Activated naive CD4-positive, alpha-beta T cell treated with anti-CD3 and anti-CD28 coated beads, Interleukin-2, amount 50 U/mL, for 72 hours (primary cell): ENCODE measurements around the gene LRP1B. TPM values are rescaled to one million over a fixed set of nuclear protein-coding genes. Genes with fewer than 3 reads are reported as not detected.

Experiments
- ATAC-seq, 2 donors: fragments of 150-1000 bp; cut with Tn5 transposase; 2 replicates each; pipeline ENCODE4 v1.10.0; 2021; ENCODE audit warnings: mild to moderate bottlenecking in 2 of 2, moderate library complexity in 2 of 2
- DNase-seq, 2 donors: peaks; one replicate each; pipeline ENCODE4 v3.0.0; 2021 to 2022; ENCODE audit warnings: low spot score in 2 of 2
- H3K27ac Mint-ChIP-seq, 2 donors: one replicate each; pipeline ENCODE4 v1.8.0; 2022; ENCODE audit warnings: mild to moderate bottlenecking in 2 of 2, mixed read lengths in 2 of 2
- H3K36me3 Mint-ChIP-seq, 2 donors: one replicate each; pipeline ENCODE4 v1.8.0; 2022; ENCODE audit warnings: mixed read lengths in 2 of 2
- H3K9me3 Mint-ChIP-seq, 2 donors: one replicate each; pipeline ENCODE4 v1.8.0; 2022; ENCODE audit warnings: mixed read lengths in 2 of 2
- total RNA-seq, 2 donors: library from RNA; stranded (reverse); gene quantifications; one replicate each; pipeline ENCODE4 v1.2.3, GENCODE V29; 2022

Gene LRP1B
- total RNA-seq: not detected

DNA sequence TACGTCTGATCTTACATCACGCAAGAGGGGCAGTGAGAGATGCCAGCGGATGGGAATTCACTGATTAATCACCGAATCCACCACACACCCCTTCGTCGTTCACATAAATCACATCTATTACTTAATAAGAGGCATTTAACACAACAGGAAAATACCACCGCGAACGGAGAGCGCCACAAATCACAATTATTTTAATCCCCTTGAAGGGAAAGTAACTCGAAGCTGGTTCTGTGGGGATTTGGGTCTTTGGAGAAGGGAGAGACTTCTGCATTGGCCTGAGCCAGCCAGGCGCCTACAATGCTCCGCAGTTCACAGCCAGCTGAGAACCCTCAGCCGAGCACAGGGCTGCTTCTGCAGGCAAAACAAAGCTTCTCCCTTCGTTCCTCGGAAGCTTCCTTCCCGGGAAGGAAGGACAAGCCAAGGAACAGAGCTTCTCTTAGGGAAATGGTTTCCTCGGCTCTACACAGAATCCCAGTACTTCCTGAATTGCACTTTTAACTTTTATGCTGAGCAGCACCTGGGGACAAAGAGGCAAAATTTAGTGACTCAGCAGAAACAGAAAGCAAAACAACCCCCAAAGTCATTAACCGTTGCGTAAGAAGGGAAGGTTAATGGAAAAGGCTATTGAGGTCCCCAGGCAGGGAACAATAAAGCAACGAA lies at the start of gene LRP1B:
LRP1B (minus strand) TSS at position 7 of the 660 bp plus-strand sequence. CDS start 287 bp downstream, outside the sequence.
- peaks cover 5 to 9% of the 10 kb centered on the region in 2 donors for H3K9me3 Mint-ChIP-seq
- no peak for ATAC-seq
- peaks cover 8 to 18% of the 10 kb centered on the region in 2 donors for H3K36me3 Mint-ChIP-seq

DNA sequence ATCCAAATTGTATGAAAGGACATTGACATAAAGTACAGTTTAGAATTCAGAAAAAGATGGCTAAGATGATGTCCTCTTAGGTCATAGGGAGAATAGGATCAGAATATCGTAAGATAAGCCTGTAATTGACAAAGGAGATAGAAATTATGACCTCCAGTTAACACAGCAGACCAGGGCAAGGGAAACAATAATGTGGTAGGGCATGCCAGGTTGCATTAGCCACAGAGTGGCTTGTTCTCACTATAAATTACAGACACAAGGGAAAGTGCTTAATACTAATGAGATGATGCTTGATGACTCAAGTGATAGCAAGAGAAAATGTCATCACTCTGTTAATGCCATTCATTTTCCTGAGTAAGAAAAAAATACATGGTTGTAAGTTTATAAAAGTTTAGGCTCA lies 48.9 kb upstream of the LRP1B start:
- Mint-ChIP-seq H3K27ac (no peak overlapping the region), H3K9me3 (peaks cover 4 to 10% of the 10 kb centered on the region in 2 donors), H3K36me3 (peaks cover 0 to 4% of the 10 kb centered on the region in 2 donors)
- DNase-seq (no peak), ATAC-seq (no peak)

More for the DNA sequence above, at the start of gene LRP1B:
- DNase-seq: no peak
- no peak within 1 kb of the TSS for H3K27ac Mint-ChIP-seq

DNA sequence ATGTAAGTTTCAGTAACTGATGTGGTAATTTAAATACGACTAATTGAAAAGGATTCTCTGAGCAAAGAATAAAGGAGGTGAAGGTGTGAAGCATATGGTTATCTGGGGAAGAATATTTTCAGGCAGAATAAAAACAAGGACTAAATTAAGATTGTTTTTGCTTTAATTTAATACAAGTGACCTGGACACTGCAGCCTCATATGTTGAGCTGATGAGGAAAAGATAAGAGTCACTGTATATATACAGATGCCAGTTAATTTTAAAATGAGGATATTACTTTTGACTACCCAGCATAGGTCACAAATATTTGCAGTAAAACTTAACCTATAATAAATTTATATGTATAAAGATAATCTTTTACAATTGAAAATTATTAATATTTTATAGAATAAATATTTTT lies 47.8 kb upstream of the LRP1B start:
- peaks cover 4 to 10% of the 10 kb centered on the region in 2 donors for H3K9me3 Mint-ChIP-seq
- H3K27ac Mint-ChIP-seq: no peak overlapping the region
- H3K36me3 Mint-ChIP-seq: peaks cover 0 to 4% of the 10 kb centered on the region in 2 donors
- no peak for ATAC-seq
- DNase-seq: no peak

DNA sequence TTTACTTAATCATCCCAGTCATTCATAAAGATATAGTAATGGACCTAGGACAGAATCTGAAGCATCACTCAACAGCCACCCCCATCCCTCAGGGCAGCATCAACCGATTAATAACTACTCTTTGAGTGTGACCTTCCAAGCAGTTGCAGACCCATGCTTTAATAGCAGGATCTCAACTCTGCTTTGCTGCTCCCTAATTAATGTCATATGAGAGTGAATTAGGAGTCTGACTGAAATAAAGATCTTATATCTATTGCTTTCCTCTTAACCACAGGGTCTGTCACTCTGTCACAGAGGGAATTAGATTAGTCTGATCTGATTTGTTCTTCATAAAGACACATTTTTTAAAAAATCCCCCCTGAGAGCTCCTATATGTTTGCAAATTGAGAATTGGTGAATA lies 46.1 kb upstream of the LRP1B start:
- ATAC-seq: no peak
- Mint-ChIP-seq H3K27ac (no peak overlapping the region), H3K36me3 (no peaks in the 10 kb centered on the region), H3K9me3 (peaks cover 0 to 5% of the 10 kb centered on the region in 2 donors)
- no peak for DNase-seq

DNA sequence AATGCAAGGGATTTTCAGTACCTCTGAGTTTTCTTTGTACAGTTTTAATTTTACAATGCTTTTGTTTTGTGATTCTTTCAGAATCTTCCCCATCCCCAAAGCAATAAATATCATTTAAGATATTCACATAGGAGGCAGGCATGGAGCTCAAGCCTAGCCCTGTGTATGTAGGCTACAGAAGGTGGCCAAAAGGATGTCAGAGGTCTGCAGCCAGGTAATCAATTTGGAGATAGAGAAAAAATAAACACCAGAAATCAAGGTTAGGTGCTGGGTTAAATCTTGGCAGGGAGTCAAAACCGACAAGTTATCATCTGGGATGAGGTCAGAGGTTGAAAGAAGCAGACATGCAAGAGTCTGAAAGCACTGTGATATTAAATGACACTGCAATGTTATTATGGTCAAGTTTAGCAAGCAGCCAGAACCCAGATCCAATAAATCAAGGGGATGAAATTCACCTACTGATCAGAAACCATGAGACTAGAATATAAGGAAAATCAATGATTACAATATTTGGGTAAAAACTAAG lies 45.1 kb upstream of the LRP1B start:
- H3K36me3 Mint-ChIP-seq: no peaks in the 10 kb centered on the region
- H3K27ac Mint-ChIP-seq: no peak overlapping the region
- DNase-seq (no peak), ATAC-seq (no peak)
- H3K9me3 Mint-ChIP-seq: peaks cover 0 to 5% of the 10 kb centered on the region in 2 donors

DNA sequence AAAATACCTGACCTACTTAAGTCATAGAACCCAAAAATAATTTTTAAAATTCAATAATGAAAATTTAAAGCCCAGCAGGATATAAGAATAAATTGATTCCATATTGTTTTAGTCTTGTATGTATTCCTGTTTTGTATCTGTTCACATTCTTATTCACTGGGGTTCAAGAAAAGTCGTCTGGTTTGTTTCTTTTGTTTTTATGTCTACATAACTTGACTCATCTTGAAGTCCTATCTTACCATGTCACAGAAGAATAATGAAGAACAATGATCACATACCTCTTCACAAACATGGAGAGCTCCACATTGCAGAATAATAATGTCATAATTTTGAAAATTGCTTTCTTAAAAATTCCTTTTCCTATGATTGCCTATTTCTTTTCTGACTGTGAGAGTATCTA lies 43.4 kb upstream of the LRP1B start:
- no peak overlapping the region for H3K27ac Mint-ChIP-seq
- DNase-seq (no peak), ATAC-seq (no peak)
- H3K9me3 Mint-ChIP-seq: no peaks in the 10 kb centered on the region
- no peaks in the 10 kb centered on the region for H3K36me3 Mint-ChIP-seq

DNA sequence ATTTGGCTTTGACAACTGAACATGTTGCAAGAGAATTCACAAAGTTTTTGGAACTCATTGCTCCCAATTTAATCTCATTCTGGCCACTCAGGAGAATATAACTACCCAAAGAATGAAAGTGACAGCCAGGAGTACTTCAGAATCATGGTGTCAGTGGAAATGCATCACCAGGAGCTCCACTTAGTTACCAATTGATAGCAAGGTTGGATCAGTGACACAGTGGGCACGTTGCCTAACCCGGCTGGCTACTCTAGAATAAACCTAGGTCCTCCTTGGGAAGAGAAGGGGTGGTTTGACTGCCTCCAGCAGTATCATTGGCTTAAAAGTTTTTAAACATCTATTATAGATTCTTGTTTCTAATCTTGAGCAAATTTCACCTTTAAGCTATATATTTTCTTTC lies 40.0 kb upstream of the LRP1B start:
- DNase-seq (no peak), ATAC-seq (no peak)
- H3K36me3 Mint-ChIP-seq: no peaks in the 10 kb centered on the region
- peaks cover 1 to 4% of the 10 kb centered on the region in 2 donors for H3K9me3 Mint-ChIP-seq
- no peak overlapping the region for H3K27ac Mint-ChIP-seq

DNA sequence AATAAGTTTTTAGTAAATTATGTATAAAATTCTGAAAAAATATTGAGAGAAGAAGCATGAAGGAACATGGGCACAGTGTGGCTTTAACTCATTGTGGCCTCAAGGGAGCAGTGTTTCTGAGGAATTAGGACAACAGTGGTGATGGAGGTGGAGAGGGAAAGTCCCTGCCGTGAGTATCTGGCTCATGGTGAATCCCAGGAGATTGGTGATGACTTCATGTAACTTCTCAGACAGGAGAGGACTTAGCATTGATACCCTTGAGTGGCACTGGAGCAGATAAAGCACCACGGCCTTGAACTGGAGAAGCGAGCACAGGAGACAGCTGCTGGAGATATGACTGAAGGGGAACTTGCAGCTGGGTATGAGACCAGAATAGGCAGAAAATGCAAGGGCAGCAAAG lies 35.0 kb upstream of the LRP1B start:
- no peak for DNase-seq
- H3K27ac Mint-ChIP-seq: no peak overlapping the region

DNA sequence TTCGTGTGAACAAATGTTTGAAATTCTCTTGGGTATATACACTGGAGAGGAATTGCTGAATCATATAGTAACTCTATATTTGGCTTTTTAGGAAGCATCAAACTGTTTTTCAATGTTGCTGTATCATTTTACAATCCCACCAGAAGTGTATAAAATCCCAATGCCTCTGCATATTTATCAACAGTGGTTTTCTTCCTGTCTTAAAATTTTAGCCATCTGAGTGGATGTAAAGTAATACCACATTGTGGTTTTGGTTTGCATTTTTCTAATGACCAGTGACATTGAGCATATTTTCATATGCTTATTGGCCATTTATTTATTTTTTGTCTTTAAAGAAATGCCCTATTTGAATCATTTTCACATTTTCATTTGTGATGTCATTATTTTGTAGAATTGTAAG lies 22.8 kb upstream of the LRP1B start:
- ATAC-seq (no peak), DNase-seq (no peak)
- peaks cover 5 to 8% of the 10 kb centered on the region in 2 donors for H3K9me3 Mint-ChIP-seq
- no peak overlapping the region for H3K27ac Mint-ChIP-seq
- H3K36me3 Mint-ChIP-seq: no peaks in the 10 kb centered on the region

More for the DNA sequence above, 35.0 kb upstream of the LRP1B start:
- Mint-ChIP-seq H3K36me3 (no peaks in the 10 kb centered on the region), H3K9me3 (peaks cover 16 to 20% of the 10 kb centered on the region in 2 donors)
- no peak for ATAC-seq

DNA sequence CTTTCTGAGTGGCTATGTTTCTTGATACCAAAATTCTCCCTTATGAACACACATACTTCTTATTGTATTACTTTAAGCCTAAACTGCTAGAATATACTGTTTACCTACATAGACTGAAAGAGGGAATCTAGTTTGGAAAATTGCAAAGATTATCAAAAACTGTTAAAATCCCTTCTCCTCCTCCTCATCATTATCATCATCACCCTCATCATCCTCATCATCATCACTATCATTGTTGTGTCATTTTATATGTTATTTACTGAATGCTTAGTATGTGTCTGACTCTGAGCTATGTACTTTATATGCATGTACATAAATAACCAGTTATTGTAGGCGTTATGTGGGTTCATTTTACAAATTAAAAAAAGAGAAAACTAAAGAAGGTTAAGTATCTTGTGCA lies 19.6 kb upstream of the LRP1B start:
- no peak for DNase-seq

DNA sequence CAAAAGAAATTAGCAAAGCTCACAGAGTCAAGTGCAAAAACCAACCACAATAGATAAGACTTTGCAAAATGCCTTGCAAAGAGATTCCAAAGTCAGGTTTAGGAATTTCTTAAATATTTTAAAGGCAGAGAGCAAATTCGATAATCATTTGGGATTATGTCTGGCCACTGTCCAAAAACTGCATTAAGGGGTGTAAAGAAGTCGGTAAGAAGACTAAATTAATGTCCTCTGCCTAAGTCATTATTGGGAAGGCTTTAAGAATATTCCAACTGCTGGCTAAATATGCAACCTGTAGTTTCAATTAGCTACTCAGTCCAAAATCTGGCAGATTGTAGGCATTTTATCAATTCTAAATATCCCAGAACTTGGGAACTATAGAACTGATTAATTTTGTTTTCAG lies 13.7 kb upstream of the LRP1B start:
- Mint-ChIP-seq H3K27ac (no peak overlapping the region), H3K36me3 (no peaks in the 10 kb centered on the region), H3K9me3 (peaks cover 0 to 3% of the 10 kb centered on the region in 2 donors)
- ATAC-seq (no peak), DNase-seq (no peak)

More for the DNA sequence above, 19.6 kb upstream of the LRP1B start:
- Mint-ChIP-seq H3K36me3 (no peaks in the 10 kb centered on the region), H3K27ac (no peak overlapping the region), H3K9me3 (peaks cover 5 to 12% of the 10 kb centered on the region in 2 donors)
- ATAC-seq: no peak

DNA sequence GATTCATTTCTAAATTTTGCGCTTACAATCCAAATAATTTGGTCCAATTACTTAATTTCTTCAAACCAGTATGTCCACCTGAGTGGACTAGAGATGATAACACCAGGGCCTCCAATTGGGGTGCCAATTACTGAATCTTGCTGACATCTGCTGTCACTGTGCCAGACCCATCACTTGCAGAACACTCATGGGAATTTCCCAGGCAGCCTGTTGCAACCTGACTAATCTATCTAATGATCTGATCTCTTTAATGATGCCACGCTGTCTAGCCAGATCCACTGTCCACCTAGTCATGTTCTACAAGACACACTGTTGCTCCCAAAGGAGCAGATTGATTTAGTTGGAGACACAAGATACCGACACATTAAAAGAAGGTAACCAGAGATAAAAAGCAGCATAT lies 11.8 kb upstream of the LRP1B start:
- H3K27ac Mint-ChIP-seq: no peak overlapping the region
- no peaks in the 10 kb centered on the region for H3K36me3 Mint-ChIP-seq
- peaks cover 0 to 3% of the 10 kb centered on the region in 2 donors for H3K9me3 Mint-ChIP-seq
- ATAC-seq (no peak), DNase-seq (no peak)

DNA sequence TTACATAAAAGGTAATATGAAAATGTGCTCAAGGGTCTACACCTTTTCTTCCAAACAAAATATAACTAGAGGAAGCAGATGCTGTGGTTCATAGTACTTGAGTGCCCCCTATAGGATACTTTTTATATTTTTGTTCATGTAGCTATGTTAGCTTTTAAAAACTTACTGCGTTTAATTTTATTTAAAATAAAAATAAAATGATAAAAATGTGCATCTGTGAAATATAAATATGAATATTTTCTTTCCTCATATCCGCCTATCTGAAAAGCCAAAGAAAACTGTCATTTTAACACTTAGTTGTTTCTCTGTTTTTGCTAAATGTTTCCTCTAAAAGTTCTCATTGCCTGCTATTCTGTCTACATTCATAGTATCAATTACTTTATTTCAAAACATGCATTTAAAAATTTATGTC lies 9.6 kb upstream of the LRP1B start:
- ATAC-seq: no peak
- H3K27ac Mint-ChIP-seq: no peak overlapping the region
- no peaks in the 10 kb centered on the region for H3K36me3 Mint-ChIP-seq
- no peak for DNase-seq
- peaks cover 0 to 3% of the 10 kb centered on the region in 2 donors for H3K9me3 Mint-ChIP-seq

DNA sequence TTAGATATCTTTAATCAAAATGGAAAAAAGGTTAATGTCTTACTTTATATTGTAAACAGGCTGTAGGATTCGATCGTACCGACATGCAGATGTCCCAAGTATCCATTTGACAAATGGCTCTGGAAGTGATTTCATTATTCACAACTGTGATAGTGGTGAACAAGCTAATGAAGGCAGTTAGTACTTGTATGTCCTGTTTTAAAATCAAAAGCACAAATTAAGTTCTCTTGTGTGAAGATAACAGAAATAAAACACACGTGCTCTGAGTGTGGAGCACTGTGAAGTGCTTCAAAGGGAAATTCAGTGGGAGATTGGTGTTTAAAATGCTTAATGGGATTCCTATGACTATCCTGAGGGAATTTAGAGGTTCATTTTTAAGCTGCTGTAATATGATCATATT lies 8.6 kb upstream of the LRP1B start:
- Mint-ChIP-seq H3K36me3 (no peaks in the 10 kb centered on the region), H3K27ac (no peak overlapping the region), H3K9me3 (peaks cover 0 to 8% of the 10 kb centered on the region in 2 donors)
- no peak for ATAC-seq
- DNase-seq: no peak

DNA sequence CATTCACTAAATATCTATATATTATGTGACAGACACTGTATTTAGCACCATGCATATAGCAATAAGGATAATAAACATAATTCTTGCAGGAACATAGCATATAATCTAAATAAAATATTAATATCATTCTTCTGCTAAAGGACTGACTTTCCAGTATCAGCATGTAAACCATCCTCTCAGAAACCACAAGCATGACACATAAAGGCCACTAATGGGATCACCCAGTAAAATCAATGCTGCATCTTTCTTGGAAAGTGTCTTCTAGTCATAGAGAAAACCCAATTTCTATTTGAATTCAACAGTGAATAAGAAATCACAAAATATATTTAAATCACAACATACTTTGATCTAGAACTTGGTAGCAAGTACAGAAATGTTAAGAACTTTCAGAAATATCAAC lies 5.8 kb upstream of the LRP1B start:
- H3K36me3 Mint-ChIP-seq: no peaks in the 10 kb centered on the region
- no peak overlapping the region for H3K27ac Mint-ChIP-seq
- ATAC-seq (no peak), DNase-seq (no peak)
- H3K9me3 Mint-ChIP-seq: peaks cover 0 to 8% of the 10 kb centered on the region in 2 donors

DNA sequence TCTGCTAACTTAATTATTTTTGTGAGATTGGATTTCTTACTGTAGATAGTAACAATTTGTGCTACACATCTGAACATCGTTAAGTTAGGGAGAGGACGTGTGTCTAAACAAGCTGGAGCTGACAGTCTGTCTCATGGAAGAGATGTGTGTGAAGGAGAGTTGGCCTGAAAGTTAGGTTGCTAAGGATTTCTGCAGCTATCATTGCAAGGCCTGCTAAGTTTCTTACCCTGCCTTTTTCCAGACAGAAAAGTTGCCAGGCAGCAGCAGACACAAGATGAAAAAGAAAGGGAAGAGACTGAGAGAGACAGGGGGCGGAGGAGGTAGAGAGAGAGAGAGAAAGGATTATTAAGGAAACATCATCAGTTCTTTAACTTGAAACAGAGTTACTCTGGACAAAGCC lies 4.1 kb upstream of the LRP1B start:
- no peak overlapping the region for H3K27ac Mint-ChIP-seq
- H3K36me3 Mint-ChIP-seq: peaks cover 8 to 13% of the 10 kb centered on the region in 2 donors
- no peak for DNase-seq
- ATAC-seq: no peak
- peaks cover 5 to 8% of the 10 kb centered on the region in 2 donors for H3K9me3 Mint-ChIP-seq

DNA sequence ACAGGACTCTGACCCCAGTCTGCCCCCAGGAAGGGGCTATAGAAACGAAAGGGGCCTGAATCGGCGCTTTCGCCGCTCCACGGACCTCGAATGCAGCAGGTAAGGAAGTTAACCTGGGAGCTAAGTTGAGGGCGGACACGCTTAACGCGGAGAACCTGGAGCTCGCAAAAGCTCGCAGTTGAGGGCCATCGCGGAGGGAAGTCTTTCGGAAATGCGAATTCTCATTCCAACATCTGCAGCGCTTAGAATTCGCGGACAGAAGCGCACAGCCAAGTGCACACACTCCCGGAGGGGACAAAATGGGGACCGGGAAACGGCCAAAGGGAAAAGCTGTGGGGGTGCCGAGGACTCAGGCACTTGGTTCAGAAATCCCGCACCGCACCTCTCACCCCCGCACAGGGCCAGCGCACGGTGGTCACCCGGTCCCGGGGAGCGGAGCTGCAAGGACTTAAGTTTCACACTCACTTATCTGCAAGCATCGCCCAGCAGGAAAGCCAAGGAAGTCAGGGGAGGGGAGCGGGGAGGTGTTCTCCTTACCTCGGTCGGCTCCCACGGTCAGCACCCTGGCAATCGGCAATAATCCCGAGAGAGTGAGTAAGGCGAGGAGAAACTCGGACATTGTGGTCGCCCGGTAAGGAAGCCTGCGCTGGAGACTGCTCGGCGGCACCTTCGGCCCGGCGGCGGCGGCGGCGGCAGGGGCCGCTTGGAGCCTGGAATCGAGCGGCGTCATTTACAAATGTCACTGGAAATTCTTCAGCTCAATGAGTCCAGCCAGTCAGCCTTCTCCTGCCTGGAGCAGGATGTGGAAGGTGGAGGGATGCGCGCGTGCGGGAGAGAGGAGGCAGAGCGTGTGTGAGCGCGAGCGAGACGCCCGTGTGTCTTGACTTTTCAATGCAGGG lies 456 bp downstream of the LRP1B start:
- Mint-ChIP-seq H3K9me3 (peaks cover 5 to 9% of the 10 kb centered on the region in 2 donors), H3K36me3 (peaks cover 8 to 18% of the 10 kb centered on the region in 2 donors), H3K27ac (no peak overlapping the region)
- no peak for ATAC-seq
- no peak for DNase-seq
